Neural cell (in vitro differentiated cells): ENCODE results near the gene IL3.

Experiments used
- CTCF ChIP-seq: fragments of 450-650 bp; IDR thresholded peaks from 2 replicates; pipeline ENCODE4 v1.5.1; 2014; ENCODE audit warnings: antibody characterized with exemption, mild to moderate bottlenecking, moderate library complexity; ENCODE audit not compliant: poor library complexity, severe bottlenecking
- EP300 ChIP-seq: fragments of 450-650 bp; conservative IDR thresholded peaks from 2 replicates; pipeline ENCODE4 v1.6.1; 2014; ENCODE audit warnings: antibody characterized with exemption, mild to moderate bottlenecking, moderate library complexity; ENCODE audit not compliant: poor library complexity, severe bottlenecking
- EZH2 ChIP-seq: fragments of 200-600, 300-800 bp; shearing (Covaris generic), sonication (generic); IDR thresholded peaks from 2 replicates; pipeline ENCODE4 v1.6.1; 2014; ENCODE audit warnings: antibody characterized with exemption, low read length, borderline replicate concordance, mild to moderate bottlenecking; ENCODE audit not compliant: insufficient read depth, poor library complexity, severe bottlenecking
- POLR2AphosphoS5 ChIP-seq: IDR thresholded peaks from 2 replicates; pipeline ENCODE4 v1.6.1; 2012
- RAD21 ChIP-seq: fragments of 450-650 bp; conservative IDR thresholded peaks from 2 replicates; pipeline ENCODE4 v1.6.1; 2014; ENCODE audit warnings: antibody characterized with exemption, mild to moderate bottlenecking, moderate library complexity
- REST ChIP-seq: IDR thresholded peaks from 2 replicates; pipeline ENCODE4 v1.6.1; 2012; ENCODE audit warnings: borderline replicate concordance
- SMC3 ChIP-seq: fragments of 450-650 bp; conservative IDR thresholded peaks from 2 replicates; pipeline ENCODE4 v1.6.1; 2014; ENCODE audit warnings: antibody characterized with exemption, mild to moderate bottlenecking, moderate library complexity; ENCODE audit not compliant: poor library complexity
- TAF1 ChIP-seq: IDR thresholded peaks from 2 replicates; pipeline ENCODE4 v1.6.1; 2012; ENCODE audit warnings: low read depth

GRCh38 chr5:132023258-132024116 lies 37.0 kb upstream of the IL3 start:
- TF ChIP-seq CTCF (no peak), POLR2AphosphoS5 (no peak), REST (no peak), EZH2 (no peak), RAD21 (no peak), EP300 (no peak), TAF1 (no peak), SMC3 (no peak)
